ENCODE measurements around the gene AGAP1.
"Not testable (repeated sequence)": the region's sequence is repeated elsewhere in the genome, so short reads cannot be mapped to it uniquely, and the experiment has no call there.

Gene AGAP1

GRCh38 chr2:235747786-235748091, 253.9 kb downstream of the AGAP1 start:
- DNase-seq = no peak

- DNase-seq = no peak
Measured at GRCh38 chr2:235749121-235749770, 255.4 kb downstream of the AGAP1 start.

GRCh38 chr2:235749771-235750160, 255.9 kb downstream of the AGAP1 start:
- DNase-seq = no peak

GRCh38 chr2:235752846-235753245, 259.0 kb downstream of the AGAP1 start:
- no peak for DNase-seq

GRCh38 chr2:235754357-235755207, 260.7 kb downstream of the AGAP1 start:
- DNase-seq = no peak

- DNase-seq = no peak
Measured at GRCh38 chr2:235756491-235756890, 262.6 kb downstream of the AGAP1 start.

- no peak for DNase-seq
Measured at GRCh38 chr2:235757212-235757611, 263.4 kb downstream of the AGAP1 start.

GRCh38 chr2:235757640-235758039, 263.8 kb downstream of the AGAP1 start:
- DNase-seq = no peak

- DNase-seq = no peak
Measured at GRCh38 chr2:235762832-235763598, 269.2 kb downstream of the AGAP1 start.

- DNase-seq = no peak
Measured at GRCh38 chr2:235763816-235764215, 270.0 kb downstream of the AGAP1 start.

GRCh38 chr2:235764478-235764877, 270.6 kb downstream of the AGAP1 start:
- not testable (repeated sequence) for DNase-seq

- DNase-seq = no peak
Measured at GRCh38 chr2:235765181-235765820, 271.5 kb downstream of the AGAP1 start.

GRCh38 chr2:235766278-235766677, 272.4 kb downstream of the AGAP1 start:
- DNase-seq = peak; percentile 39

GRCh38 chr2:235768606-235769005, 274.8 kb downstream of the AGAP1 start:
- no peak for DNase-seq

- DNase-seq = no peak
Measured at GRCh38 chr2:235769046-235769445, 275.2 kb downstream of the AGAP1 start.

- DNase-seq = no peak
Measured at GRCh38 chr2:235770909-235771820, 277.3 kb downstream of the AGAP1 start.

- no peak for DNase-seq
Measured at GRCh38 chr2:235773188-235773928, 279.5 kb downstream of the AGAP1 start.

- no peak for DNase-seq
Measured at GRCh38 chr2:235774153-235774870, 280.5 kb downstream of the AGAP1 start.

GRCh38 chr2:235776531-235776930, 282.7 kb downstream of the AGAP1 start:
- DNase-seq = no peak

- peak; percentile 6 for DNase-seq
Measured at GRCh38 chr2:235779444-235779896, 285.6 kb downstream of the AGAP1 start.

- DNase-seq = no peak
Measured at GRCh38 chr2:235780401-235780800, 286.6 kb downstream of the AGAP1 start.
